ENCODE measurements around the gene PNMA5.
"Not testable (repeated sequence)": the region's sequence is repeated elsewhere in the genome, so short reads cannot be mapped to it uniquely, and the experiment has no call there.

The PNMA5 gene

GRCh38 chrX:152993933-152994332, at the start of gene PNMA5:
Gene PNMA5, minus strand, starts transcription at chrX:152994116. Its CDS starts 2,518 bp downstream, at chrX:152991598.
- H3K4me1 Mint-ChIP-seq (ENCODE audit: low read depth): no peaks in the 10 kb centered on the region
- no peaks in the 10 kb centered on the region for H3K36me3 Mint-ChIP-seq (ENCODE audit: low read depth)

GRCh38 chrX:153032397-153033118, 38.6 kb upstream of the PNMA5 start:
- H3K9me3 Mint-ChIP-seq: no peaks in the 10 kb centered on the region
- no peaks in the 10 kb centered on the region for H3K36me3 Mint-ChIP-seq (ENCODE audit: low read depth)
- H3K27ac Mint-ChIP-seq: peak overlapping the region; percentile 97
- peaks cover 14% of the 10 kb centered on the region for H3K4me1 Mint-ChIP-seq (ENCODE audit: low read depth)
- peak overlapping the region; percentile 84 for H3K4me3 Mint-ChIP-seq
- H3K27me3 Mint-ChIP-seq: no peaks in the 10 kb centered on the region

More at GRCh38 chrX:152993933-152994332, at the start of gene PNMA5:
- H3K9me3 Mint-ChIP-seq: no peaks in the 10 kb centered on the region
- H3K4me3 Mint-ChIP-seq: no peak within 1 kb of the TSS
- no peaks in the 10 kb centered on the region for H3K27me3 Mint-ChIP-seq
- no peak within 1 kb of the TSS for H3K27ac Mint-ChIP-seq

- H3K9me3 Mint-ChIP-seq: no peaks in the 10 kb centered on the region
- H3K27me3 Mint-ChIP-seq: no peaks in the 10 kb centered on the region
- no peak overlapping the region for H3K27ac Mint-ChIP-seq
- peaks cover 14% of the 10 kb centered on the region for H3K4me1 Mint-ChIP-seq (ENCODE audit: low read depth)
- H3K36me3 Mint-ChIP-seq (ENCODE audit: low read depth): no peaks in the 10 kb centered on the region
- H3K4me3 Mint-ChIP-seq: no peak overlapping the region
Measured at GRCh38 chrX:153030801-153031200, 36.9 kb upstream of the PNMA5 start.

GRCh38 chrX:153029875-153030274, 36.0 kb upstream of the PNMA5 start:
- Mint-ChIP-seq H3K27ac (no peak overlapping the region), H3K36me3 (ENCODE audit: low read depth) (no peaks in the 10 kb centered on the region), H3K9me3 (no peaks in the 10 kb centered on the region), H3K4me1 (ENCODE audit: low read depth) (peaks cover 14% of the 10 kb centered on the region), H3K27me3 (no peaks in the 10 kb centered on the region), H3K4me3 (no peak overlapping the region)

- no peak overlapping the region for H3K27ac Mint-ChIP-seq
- no peaks in the 10 kb centered on the region for H3K36me3 Mint-ChIP-seq (ENCODE audit: low read depth)
- H3K27me3 Mint-ChIP-seq: no peaks in the 10 kb centered on the region
- H3K4me3 Mint-ChIP-seq: no peak overlapping the region
- H3K9me3 Mint-ChIP-seq: no peaks in the 10 kb centered on the region
- H3K4me1 Mint-ChIP-seq (ENCODE audit: low read depth): peaks cover 14% of the 10 kb centered on the region
Measured at GRCh38 chrX:153029162-153029561, 35.2 kb upstream of the PNMA5 start.

GRCh38 chrX:153028487-153028886, 34.6 kb upstream of the PNMA5 start:
- H3K9me3 Mint-ChIP-seq; H3K27ac Mint-ChIP-seq; H3K27me3 Mint-ChIP-seq; H3K4me3 Mint-ChIP-seq; H3K36me3 Mint-ChIP-seq (ENCODE audit: low read depth): not testable (repeated sequence)
- peaks cover 14% of the 10 kb centered on the region for H3K4me1 Mint-ChIP-seq (ENCODE audit: low read depth)

- H3K9me3 Mint-ChIP-seq; H3K4me1 Mint-ChIP-seq (ENCODE audit: low read depth); H3K36me3 Mint-ChIP-seq (ENCODE audit: low read depth); H3K4me3 Mint-ChIP-seq; H3K27ac Mint-ChIP-seq; H3K27me3 Mint-ChIP-seq: not testable (repeated sequence)
Measured at GRCh38 chrX:153026501-153026900, 32.6 kb upstream of the PNMA5 start.

- no peak overlapping the region for H3K27ac Mint-ChIP-seq
- H3K4me3 Mint-ChIP-seq: no peak overlapping the region
- no peaks in the 10 kb centered on the region for H3K9me3 Mint-ChIP-seq
- H3K4me1 Mint-ChIP-seq (ENCODE audit: low read depth): peaks cover 4% of the 10 kb centered on the region
- H3K27me3 Mint-ChIP-seq: peaks cover 10% of the 10 kb centered on the region
- H3K36me3 Mint-ChIP-seq (ENCODE audit: low read depth): no peaks in the 10 kb centered on the region
Measured at GRCh38 chrX:153019166-153019565, 25.2 kb upstream of the PNMA5 start.

- H3K36me3 Mint-ChIP-seq (ENCODE audit: low read depth); H3K4me1 Mint-ChIP-seq (ENCODE audit: low read depth); H3K9me3 Mint-ChIP-seq; H3K4me3 Mint-ChIP-seq; H3K27ac Mint-ChIP-seq: not testable (repeated sequence)
- peaks cover 16% of the 10 kb centered on the region for H3K27me3 Mint-ChIP-seq
Measured at GRCh38 chrX:153017174-153017573, 23.3 kb upstream of the PNMA5 start.

- Mint-ChIP-seq H3K9me3 (no peaks in the 10 kb centered on the region), H3K27me3 (no peaks in the 10 kb centered on the region), H3K4me1 (ENCODE audit: low read depth) (no peaks in the 10 kb centered on the region), H3K36me3 (ENCODE audit: low read depth) (no peaks in the 10 kb centered on the region), H3K4me3 (no peak overlapping the region), H3K27ac (no peak overlapping the region)
Measured at GRCh38 chrX:153004780-153005179, 10.9 kb upstream of the PNMA5 start.

- no peaks in the 10 kb centered on the region for H3K9me3 Mint-ChIP-seq
- no peak overlapping the region for H3K4me3 Mint-ChIP-seq
- no peaks in the 10 kb centered on the region for H3K27me3 Mint-ChIP-seq
- no peaks in the 10 kb centered on the region for H3K36me3 Mint-ChIP-seq (ENCODE audit: low read depth)
- no peak overlapping the region for H3K27ac Mint-ChIP-seq
- no peaks in the 10 kb centered on the region for H3K4me1 Mint-ChIP-seq (ENCODE audit: low read depth)
Measured at GRCh38 chrX:153003981-153004380, 10.1 kb upstream of the PNMA5 start.

GRCh38 chrX:153002182-153002581, 8.3 kb upstream of the PNMA5 start:
- not testable (repeated sequence) for H3K27ac Mint-ChIP-seq; H3K4me3 Mint-ChIP-seq; H3K36me3 Mint-ChIP-seq (ENCODE audit: low read depth); H3K9me3 Mint-ChIP-seq; H3K4me1 Mint-ChIP-seq (ENCODE audit: low read depth); H3K27me3 Mint-ChIP-seq

- Mint-ChIP-seq H3K4me3 (no peak overlapping the region), H3K9me3 (no peaks in the 10 kb centered on the region), H3K4me1 (ENCODE audit: low read depth) (no peaks in the 10 kb centered on the region), H3K36me3 (ENCODE audit: low read depth) (no peaks in the 10 kb centered on the region), H3K27me3 (no peaks in the 10 kb centered on the region), H3K27ac (no peak overlapping the region)
Measured at GRCh38 chrX:152997337-152997736, 3.4 kb upstream of the PNMA5 start.

- Mint-ChIP-seq H3K27ac (no peak overlapping the region), H3K9me3 (no peaks in the 10 kb centered on the region), H3K27me3 (no peaks in the 10 kb centered on the region), H3K36me3 (ENCODE audit: low read depth) (no peaks in the 10 kb centered on the region), H3K4me3 (no peak overlapping the region), H3K4me1 (ENCODE audit: low read depth) (no peaks in the 10 kb centered on the region)
Measured at GRCh38 chrX:152992115-152992514, 1.8 kb downstream of the PNMA5 start.

GRCh38 chrX:152991123-152991522, 2.8 kb downstream of the PNMA5 start:
- no peaks in the 10 kb centered on the region for H3K36me3 Mint-ChIP-seq (ENCODE audit: low read depth)
- H3K27me3 Mint-ChIP-seq: no peaks in the 10 kb centered on the region
- no peaks in the 10 kb centered on the region for H3K9me3 Mint-ChIP-seq
- no peak overlapping the region for H3K4me3 Mint-ChIP-seq
- no peaks in the 10 kb centered on the region for H3K4me1 Mint-ChIP-seq (ENCODE audit: low read depth)
- no peak overlapping the region for H3K27ac Mint-ChIP-seq

- Mint-ChIP-seq H3K4me3 (no peak overlapping the region), H3K27ac (no peak overlapping the region), H3K27me3 (no peaks in the 10 kb centered on the region), H3K9me3 (no peaks in the 10 kb centered on the region), H3K4me1 (ENCODE audit: low read depth) (no peaks in the 10 kb centered on the region), H3K36me3 (ENCODE audit: low read depth) (no peaks in the 10 kb centered on the region)
Measured at GRCh38 chrX:152989292-152989658, 4.6 kb downstream of the PNMA5 start.

Data from stimulated activated naive CD8-positive, alpha-beta T cell treated with anti-CD3 and anti-CD28 coated beads, Interleukin-15, Interleukin-2, amounts not matched to agents 100 ng/mL and 50 ng/mL, for 24 hours (primary cell).